OCI-LY7 (cell line): Measurements from ENCODE around the gene DOHH. TPM values are rescaled to one million over a fixed set of nuclear protein-coding genes. Genes with fewer than 3 reads are reported as not detected.

Experiments
- BruUV-seq: library from RNA; stranded (reverse); fragments of 400-500 nt; replicated peaks from 2 replicates; lab custom pipeline; 2021; lab: Mats Ljungman, UMichigan
- CTCF ChIA-PET: fragments of 300-600 bp; sonication (Branson Sonifier 250); formaldehyde crosslinking; loops from one replicate; lab custom pipeline; 2022; ENCODE audit warnings: antibody characterized with exemption; ENCODE audit not compliant: unreplicated experiment; lab: Charles Lee
- POLR2A ChIA-PET: fragments of 300-600 bp; sonication (Branson Sonifier 250); formaldehyde crosslinking; loops from one replicate; lab custom pipeline; 2022; ENCODE audit warnings: antibody characterized with exemption; lab: Charles Lee
- DNase-seq: peaks from one replicate; pipeline ENCODE4 v3.0.0-alpha.2; 2015; ENCODE audit warnings: low spot score
- H2AFZ ChIP-seq: fragments of 200-600 bp; sonication (generic), shearing (Covaris generic); 2 replicates; pipeline ENCODE4 v1.6.1; 2014; ENCODE audit warnings: mild to moderate bottlenecking, antibody characterized with exemption, low read length, moderate library complexity
- H3K27ac ChIP-seq: fragments of 200-600 bp; sonication (generic); 2 replicates; pipeline ENCODE4 v1.5.1; 2014; ENCODE audit warnings: mixed run types, low read depth, mild to moderate bottlenecking, moderate library complexity, low read length, inconsistent platforms; ENCODE audit not compliant: poor library complexity, severe bottlenecking
- H3K36me3 ChIP-seq: fragments of 200-600 bp; sonication (generic); 2 replicates; pipeline ENCODE4 v1.6.1; 2014; ENCODE audit warnings: mild to moderate bottlenecking, antibody characterized with exemption, low read length, moderate library complexity, mixed read lengths; ENCODE audit not compliant: insufficient read depth
- H3K4me1 ChIP-seq: fragments of 200-600 bp; sonication (generic); 2 replicates; pipeline ENCODE4 v1.5.1; 2014; ENCODE audit warnings: mild to moderate bottlenecking, low read length; ENCODE audit not compliant: insufficient read depth, poor library complexity, severe bottlenecking
- H3K4me2 ChIP-seq: fragments of 200-600 bp; sonication (generic); 2 replicates; pipeline ENCODE4 v1.6.1; 2014; ENCODE audit warnings: mild to moderate bottlenecking, low read length
- H3K4me3 ChIP-seq: fragments of 200-600 bp; sonication (generic); 2 replicates; pipeline ENCODE4 v1.5.1; 2014; ENCODE audit warnings: mild to moderate bottlenecking, low read depth, low read length; ENCODE audit not compliant: poor library complexity, severe bottlenecking
- H3K79me2 ChIP-seq: fragments of 200-600 bp; sonication (generic); 2 replicates; pipeline ENCODE4 v1.6.1; 2016; ENCODE audit warnings: low read depth, mild to moderate bottlenecking, low read length, moderate library complexity, mixed read lengths; ENCODE audit not compliant: insufficient read depth
- H3K9me2 ChIP-seq: fragments of 200-600 bp; sonication (generic); 2 replicates; pipeline ENCODE4 v1.6.1; 2016; ENCODE audit warnings: mild to moderate bottlenecking, low read length, mixed read lengths; ENCODE audit not compliant: insufficient read depth
- H3K9me3 ChIP-seq: fragments of 200-600 bp; sonication (generic); 2 replicates; pipeline ENCODE4 v1.6.1; 2014; ENCODE audit warnings: mild to moderate bottlenecking, mixed run types, low read length, mixed read lengths
- H4K20me1 ChIP-seq: fragments of 200-600 bp; sonication (generic); 2 replicates; pipeline ENCODE4 v1.6.1; 2014; ENCODE audit warnings: mild to moderate bottlenecking, antibody characterized with exemption, low read length, moderate library complexity, mixed read lengths; ENCODE audit not compliant: insufficient read depth
- EZH2phosphoT487 ChIP-seq: fragments of 200-600 bp; sonication (generic); IDR thresholded peaks from 2 replicates; pipeline ENCODE4 v1.6.1; 2018; ENCODE audit warnings: low read depth, borderline replicate concordance, mild to moderate bottlenecking, mixed run types, antibody characterized with exemption, low read length, moderate library complexity, mixed read lengths
- intact Hi-C: fragments of 100-400 bp; cut with micrococcal nuclease; formaldehyde crosslinking; loops from one replicate; pipeline ENCODE4 v1.10.0; 2022; ENCODE audit not compliant: unreplicated experiment
- total RNA-seq, 2 experiments: library from RNA; depleted of rRNA in 1 of 2; stranded (reverse); fragments of >200 nt in 1 of 2; shearing (Covaris generic) in 1 of 2; gene quantifications; 2 replicates each; pipeline ENCODE4 v1.2.3, GENCODE V29; 2014 to 2022
- TF ChIP-seq, protein P1 (sequence below): fragments of 200-600 bp; sonication (generic); conservative IDR thresholded peaks from 2 replicates; pipeline ENCODE4 v1.5.1; 2014; ENCODE audit warnings: mild to moderate bottlenecking, antibody characterized with exemption, low read length, moderate library complexity, mixed read lengths

Gene DOHH
- total RNA-seq, 2 experiments from 2014 or later = 11.3 to 13.1 TPM

DNA sequence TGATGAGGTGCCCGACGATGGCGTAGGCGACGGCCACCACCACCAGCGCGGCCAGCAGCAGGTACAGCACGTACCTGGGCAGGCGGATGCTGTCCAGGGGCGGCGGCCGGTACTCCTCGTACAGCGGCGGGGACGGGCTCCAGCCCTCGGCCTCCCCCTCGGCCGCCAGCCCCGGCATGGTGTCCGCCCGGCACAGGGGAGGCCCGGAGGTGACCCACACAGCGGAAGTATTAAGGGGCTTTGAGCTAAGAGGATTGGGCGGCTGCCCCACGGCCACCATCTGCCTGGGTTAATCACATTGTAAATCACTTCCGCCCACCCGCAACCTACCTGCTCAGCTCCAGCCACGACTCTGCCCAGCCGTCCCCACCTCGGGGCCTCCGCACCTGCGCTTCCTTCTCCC, 17.2 kb downstream of the DOHH start, which contains the start of gene SMIM44:
SMIM44 (minus strand) TSS at position 216 of the 403 bp plus-strand sequence; CDS start at position 178, 38 bp downstream.
- no peaks in the 10 kb centered on the region for H3K79me2 ChIP-seq
- BruUV-seq = no TSS peak
- DNase-seq = no peak
- intact Hi-C loops = no loop called here
- H3K9me3 ChIP-seq = no peaks in the 10 kb centered on the region
- ChIA-PET CTCF (no interaction called here), POLR2A (no interaction called here)
- TF ChIP-seq EZH2phosphoT487 = no peak
- TF ChIP-seq, protein P1, sequence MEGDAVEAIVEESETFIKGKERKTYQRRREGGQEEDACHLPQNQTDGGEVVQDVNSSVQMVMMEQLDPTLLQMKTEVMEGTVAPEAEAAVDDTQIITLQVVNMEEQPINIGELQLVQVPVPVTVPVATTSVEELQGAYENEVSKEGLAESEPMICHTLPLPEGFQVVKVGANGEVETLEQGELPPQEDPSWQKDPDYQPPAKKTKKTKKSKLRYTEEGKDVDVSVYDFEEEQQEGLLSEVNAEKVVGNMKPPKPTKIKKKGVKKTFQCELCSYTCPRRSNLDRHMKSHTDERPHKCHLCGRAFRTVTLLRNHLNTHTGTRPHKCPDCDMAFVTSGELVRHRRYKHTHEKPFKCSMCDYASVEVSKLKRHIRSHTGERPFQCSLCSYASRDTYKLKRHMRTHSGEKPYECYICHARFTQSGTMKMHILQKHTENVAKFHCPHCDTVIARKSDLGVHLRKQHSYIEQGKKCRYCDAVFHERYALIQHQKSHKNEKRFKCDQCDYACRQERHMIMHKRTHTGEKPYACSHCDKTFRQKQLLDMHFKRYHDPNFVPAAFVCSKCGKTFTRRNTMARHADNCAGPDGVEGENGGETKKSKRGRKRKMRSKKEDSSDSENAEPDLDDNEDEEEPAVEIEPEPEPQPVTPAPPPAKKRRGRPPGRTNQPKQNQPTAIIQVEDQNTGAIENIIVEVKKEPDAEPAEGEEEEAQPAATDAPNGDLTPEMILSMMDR = no peak
- H3K4me1 ChIP-seq = peaks cover 44% of the 10 kb centered on the region
- peak within 1 kb of the TSS; percentile 84 for H3K27ac ChIP-seq
- no peaks in the 10 kb centered on the region for H3K9me2 ChIP-seq
- H3K36me3 ChIP-seq = no peaks in the 10 kb centered on the region
- H3K4me3 ChIP-seq = no peak within 1 kb of the TSS
- no peak within 1 kb of the TSS for H2AFZ ChIP-seq
- H3K4me2 ChIP-seq = 0 out of 2 replicates have a peak within 1 kb of the TSS, but pooled peaks have one; percentile 92
- H4K20me1 ChIP-seq = no peaks in the 10 kb centered on the region

- no TSS peak for BruUV-seq
- no peaks in the 10 kb centered on the region for H3K79me2 ChIP-seq
- no peaks in the 10 kb centered on the region for H3K36me3 ChIP-seq
Measured at GRCh38 chr19:3482507-3483225, 17.8 kb downstream of the DOHH start.

More at GRCh38 chr19:3482507-3483225, 17.8 kb downstream of the DOHH start:
- Histone ChIP-seq H3K4me1 (peaks cover 47% of the 10 kb centered on the region), H3K4me2 (0 out of 2 replicates have a peak overlapping the region, but pooled peaks have one; percentile 92), H3K9me2 (no peaks in the 10 kb centered on the region), H3K4me3 (no peak overlapping the region), H3K9me3 (no peaks in the 10 kb centered on the region), H3K27ac (peak overlapping the region; percentile 84), H2AFZ (no peak overlapping the region), H4K20me1 (no peaks in the 10 kb centered on the region)
- CTCF ChIA-PET = no interaction called here
- no peak for DNase-seq
- no peak for TF ChIP-seq EZH2phosphoT487
- TF ChIP-seq, protein P1 = no peak
- intact Hi-C loops = no loop called here
- POLR2A ChIA-PET = interaction anchor here (0.6 kb wide), 1 partner anchor 149 kb away, joined by 3 read pairs; no protein-coding TSS in a partner anchor
